HG02943 (cell line): ENCODE data around the gene FARP1.
"Not testable (repeated sequence)": the region's sequence is repeated elsewhere in the genome, so short reads cannot be mapped to it uniquely, and the experiment has no call there.

ENCODE experiments used
- ATAC-seq: cut with Tn5 transposase; IDR thresholded peaks from one replicate; pipeline ENCODE4 v1.9.1; 2021; ENCODE audit warnings: mild to moderate bottlenecking, low read depth, moderate library complexity; ENCODE audit not compliant: unreplicated experiment

FARP1 gene

DNA sequence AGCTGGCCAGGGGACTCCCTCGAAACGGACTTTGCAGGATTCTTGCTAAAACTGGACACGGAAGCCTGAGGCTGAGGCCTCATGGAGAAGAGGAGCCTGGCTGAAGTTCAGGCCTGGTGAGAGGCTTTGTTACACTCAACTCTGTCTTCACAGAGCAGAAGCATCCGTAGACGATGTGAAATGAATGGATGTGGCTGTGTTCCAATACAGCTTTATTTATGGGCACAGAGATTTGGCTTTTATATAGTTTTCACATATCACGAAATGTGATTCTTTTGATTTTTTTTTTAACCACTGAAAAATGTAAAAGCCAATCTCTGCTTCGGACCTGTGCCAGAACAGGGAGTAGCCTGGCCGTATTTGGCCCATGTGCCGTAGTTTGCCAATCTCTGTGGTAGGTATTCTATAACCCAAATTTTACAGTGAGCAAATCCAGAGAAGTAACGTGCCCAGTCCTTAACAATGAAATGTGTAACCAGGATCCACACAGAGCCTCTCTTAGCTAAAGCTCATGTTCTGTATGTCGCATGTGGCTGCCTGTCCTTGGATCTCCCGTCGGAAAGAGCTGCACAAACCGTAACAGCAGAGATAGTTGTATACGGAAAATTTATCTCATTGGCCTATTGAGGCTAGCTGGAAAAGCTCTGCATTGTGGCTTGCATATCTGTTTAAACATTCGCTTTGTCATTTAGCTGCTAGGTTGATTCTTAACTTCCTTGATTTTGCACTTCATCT lies 205.7 kb downstream of the FARP1 start:
- ATAC-seq, result no peak

DNA sequence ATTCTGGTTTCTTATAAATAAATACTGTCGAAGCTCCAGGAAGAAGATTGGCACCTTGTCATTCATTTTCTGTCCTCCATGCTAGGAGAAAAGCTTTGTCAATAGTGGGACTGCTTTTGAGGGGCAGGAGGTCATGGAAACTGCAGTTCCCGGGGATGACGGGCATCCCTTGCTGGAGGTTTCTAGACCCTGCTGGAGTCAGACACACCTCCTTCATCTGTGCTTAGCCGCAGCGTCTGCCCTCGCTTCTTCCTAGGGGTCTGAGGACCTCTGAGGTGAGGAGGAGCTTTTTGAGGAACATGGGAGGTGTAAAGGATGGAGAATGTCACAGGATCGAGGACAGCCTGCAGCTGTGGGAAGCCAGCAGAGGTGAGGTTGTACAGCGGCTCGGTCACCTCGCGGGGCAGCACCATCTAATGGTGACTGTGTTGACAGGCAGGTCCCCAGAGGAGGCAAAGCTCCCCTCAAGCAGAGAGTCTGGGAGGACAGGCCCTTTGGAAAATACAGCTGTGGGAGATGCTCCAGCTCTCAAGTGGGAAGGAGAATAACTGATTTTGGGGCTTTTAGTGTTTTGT lies 206.9 kb downstream of the FARP1 start:
- no peak for ATAC-seq

DNA sequence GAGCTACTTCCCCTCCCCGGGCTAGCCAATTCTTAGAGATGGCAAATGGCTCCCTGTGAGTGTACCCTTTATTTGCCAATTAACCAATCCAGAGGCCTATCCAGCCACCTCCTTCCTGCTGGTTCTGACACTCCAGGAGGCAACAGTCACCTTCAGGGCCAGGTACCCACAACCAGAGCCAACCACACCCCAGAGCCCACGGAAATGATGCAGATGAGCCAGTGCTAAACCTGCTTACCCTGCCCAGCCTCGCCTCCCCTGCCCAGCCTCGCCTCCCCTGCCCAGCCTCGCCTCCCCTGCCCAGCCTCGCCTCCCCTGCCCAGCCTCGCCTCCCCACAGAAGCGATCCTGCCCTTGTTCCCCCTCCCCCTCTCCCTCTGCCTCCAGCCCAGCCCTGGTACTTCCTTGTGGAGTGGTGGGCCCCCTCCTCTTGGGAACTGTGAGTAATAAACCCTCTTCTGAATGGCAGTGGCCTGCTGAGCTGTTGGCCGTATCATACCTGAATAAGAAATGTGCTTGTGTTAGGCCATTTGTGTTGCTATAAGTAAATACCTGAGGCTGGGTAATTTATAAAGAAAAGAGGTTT lies 207.9 kb downstream of the FARP1 start:
- no peak for ATAC-seq

DNA sequence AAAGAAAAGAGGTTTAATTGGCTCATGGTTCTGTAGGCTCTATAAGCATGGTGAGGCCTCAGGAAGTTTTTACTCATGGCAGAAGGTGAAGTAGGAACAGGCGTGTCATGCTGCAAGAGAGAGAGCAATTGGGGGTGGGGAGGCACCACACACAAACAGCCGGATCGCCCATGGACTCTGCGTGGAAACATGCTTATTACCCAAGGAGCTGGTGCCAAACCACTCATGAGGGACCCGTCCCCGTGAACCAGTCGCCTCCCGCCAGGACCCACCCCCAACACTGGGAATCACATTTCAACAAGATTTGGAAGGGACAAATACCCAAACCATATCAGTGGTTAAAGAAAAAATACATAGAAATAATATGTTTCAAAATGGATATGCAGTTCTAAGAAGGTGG lies 208.7 kb downstream of the FARP1 start:
- ATAC-seq, result no peak

DNA sequence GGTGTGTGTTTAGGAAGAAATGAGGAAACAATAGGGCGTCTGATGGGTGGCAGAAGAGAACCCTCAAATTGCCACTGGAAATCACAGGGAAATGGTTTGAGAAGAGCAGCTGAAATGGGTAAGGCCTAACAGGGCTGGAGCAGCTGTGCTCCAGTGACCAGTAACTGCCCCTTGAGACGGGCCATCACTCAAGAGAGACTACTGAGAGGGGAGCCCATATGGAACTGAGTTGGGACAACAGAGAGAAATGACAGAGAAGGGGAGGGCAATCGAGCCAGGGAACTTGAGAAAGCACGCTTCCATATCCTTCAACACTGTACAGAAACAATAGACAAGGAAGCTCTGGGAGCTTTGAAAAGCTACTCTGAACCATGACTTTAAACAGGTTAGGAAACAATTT lies 209.3 kb downstream of the FARP1 start:
- ATAC-seq, result no peak

DNA sequence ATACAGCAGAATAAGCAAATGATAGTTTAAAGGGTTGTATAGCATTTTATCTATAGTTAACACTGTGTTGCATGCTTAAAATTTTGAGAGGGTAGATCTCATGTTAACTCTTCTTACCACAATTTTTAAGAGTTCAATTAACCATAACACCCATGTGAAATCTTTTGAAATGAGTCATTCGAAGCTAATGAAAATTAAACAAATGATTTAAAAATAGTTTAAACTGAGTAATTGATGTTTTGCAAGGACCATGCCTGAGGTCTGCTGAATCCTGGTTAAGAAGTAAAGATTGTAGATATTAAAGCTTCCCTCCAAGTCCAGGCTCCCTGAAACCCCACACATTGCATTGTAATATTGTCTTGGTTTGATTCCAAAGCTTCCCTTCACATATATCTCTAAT lies 210.9 kb downstream of the FARP1 start:
- no peak for ATAC-seq

DNA sequence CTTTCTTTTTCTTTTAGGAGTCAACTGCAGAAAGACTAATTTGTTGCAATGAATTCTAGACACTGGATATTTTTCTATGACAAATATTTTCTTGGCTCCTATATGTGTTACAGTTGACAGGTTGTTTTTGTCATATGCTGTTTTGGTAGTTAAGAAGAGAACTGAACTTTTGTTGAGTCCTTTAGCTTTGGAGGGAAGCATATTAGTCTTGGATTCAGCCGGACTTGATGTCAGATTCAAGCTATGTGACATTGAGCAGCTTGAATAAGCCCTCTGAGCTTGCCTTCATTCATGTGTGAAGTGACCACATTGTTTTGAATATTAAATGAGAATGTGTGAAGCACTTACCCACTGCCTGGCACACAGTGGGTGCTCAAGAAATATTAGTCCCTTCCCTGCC lies 216.0 kb downstream of the FARP1 start:
- ATAC-seq, result no peak

DNA sequence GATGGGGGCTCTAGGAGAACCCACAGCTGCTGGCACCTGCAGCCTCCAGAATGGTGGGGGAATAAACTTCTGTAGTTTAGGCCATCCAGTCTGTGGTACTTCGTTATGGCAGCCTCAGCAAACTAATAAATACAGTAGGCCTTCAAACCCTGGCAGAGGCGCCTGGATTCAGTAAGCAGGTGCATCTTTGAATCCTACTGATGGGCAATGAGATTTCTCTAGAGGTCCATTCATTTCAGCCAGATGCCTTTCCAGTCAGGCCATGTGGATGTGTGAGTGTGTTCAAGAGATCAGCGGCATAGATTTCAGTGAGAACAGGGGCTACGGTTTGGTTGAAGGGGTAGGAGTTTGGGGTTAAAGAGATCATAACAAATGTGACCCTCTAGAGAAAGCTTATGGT lies 217.7 kb downstream of the FARP1 start:
- ATAC-seq, result no peak

DNA sequence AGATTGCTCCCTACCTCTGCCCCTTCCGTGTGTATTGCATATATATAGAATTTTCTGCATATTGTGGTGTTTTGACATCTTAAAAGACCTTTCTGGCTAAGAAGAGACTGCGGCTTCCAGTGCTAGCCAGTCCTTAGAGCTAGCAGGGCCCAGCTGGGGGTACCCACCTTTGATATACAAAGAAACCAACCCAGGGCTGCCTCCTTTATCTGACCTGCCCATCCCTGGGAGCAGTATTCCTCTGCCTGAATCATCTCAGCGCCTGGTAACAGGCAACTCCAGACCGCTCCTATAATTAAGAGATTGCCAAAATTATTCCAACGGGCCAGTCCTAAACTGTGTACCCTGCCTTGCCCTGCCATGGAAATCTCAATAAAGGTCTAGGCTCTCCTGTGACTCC lies 220.4 kb downstream of the FARP1 start:
- ATAC-seq, result no peak

DNA sequence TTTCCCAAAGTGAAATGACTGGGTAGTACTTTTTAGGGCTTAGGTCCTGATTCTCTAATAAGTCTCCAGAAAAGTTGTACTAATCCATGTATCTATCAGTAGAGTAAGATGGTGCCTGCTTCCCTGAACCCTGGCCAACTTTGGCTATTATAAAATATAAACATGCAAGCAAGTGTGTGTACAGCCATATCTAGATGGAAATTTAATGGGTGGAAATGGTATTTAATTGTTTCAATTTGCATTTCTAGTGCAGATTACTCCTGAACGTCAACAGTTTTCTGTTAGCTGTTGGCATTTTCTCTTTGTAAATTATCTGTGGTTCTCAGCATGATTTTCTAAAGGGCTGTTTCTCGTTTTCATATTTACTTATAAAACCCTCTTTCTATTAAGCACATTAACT lies 221.3 kb downstream of the FARP1 start:
- ATAC-seq, result no peak

DNA sequence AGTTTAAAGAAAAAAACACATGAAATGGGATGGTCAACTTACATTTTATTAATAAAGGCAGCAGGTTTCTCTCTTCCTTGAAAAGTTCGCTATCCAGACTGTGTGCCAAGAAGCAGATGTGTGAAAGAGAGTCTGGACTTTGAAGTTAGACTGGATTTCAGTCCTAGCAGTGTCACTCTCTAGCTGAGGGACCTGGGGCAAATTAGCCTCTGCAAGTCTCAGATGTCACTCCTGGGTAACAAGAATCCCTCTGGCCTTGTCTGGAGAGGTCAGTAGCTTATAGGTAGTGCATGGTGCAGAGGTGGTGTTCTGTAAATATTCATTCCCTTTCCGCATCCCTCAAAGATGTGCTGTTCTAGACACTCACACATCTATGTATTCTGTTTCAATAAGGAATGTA lies 221.8 kb downstream of the FARP1 start:
- no peak for ATAC-seq

DNA sequence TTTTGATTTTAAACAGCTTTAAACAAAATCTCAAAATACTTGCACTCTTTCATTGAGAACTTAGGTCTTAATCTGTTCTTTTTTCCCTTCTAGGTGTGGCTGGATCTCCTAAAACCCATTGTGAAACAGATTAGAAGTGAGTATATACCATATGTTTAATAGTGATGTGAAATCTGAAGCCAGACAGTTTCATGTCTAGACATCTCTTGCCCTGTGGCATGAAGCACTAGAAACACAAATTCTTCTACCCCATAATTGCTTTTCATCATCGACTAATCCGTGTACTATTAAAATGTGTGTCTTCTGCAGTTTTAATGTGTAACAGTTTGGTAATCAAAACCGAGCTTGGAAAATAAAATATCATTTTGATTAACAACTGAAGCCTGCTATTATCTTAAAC lies 222.4 kb downstream of the FARP1 start:
- ATAC-seq, result no peak

DNA sequence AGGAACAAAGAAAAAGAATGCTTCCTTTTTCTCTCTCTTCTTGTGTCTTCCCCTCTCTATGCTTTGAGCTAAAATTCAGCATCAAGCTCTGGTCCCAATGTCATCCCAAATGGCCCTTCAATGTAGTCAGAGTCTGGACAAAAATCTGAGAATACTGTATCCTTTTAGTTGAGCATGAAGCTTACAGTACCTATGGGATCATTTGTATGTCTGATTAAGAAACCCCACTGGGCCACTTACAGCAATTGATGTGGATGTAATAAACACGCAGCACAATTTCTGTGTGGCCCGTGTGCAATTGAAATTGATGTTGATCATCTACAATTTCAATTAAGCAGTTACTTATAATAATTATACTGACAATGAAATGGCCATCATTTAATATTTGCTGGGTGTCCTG lies 223.1 kb downstream of the FARP1 start:
- no peak for ATAC-seq

DNA sequence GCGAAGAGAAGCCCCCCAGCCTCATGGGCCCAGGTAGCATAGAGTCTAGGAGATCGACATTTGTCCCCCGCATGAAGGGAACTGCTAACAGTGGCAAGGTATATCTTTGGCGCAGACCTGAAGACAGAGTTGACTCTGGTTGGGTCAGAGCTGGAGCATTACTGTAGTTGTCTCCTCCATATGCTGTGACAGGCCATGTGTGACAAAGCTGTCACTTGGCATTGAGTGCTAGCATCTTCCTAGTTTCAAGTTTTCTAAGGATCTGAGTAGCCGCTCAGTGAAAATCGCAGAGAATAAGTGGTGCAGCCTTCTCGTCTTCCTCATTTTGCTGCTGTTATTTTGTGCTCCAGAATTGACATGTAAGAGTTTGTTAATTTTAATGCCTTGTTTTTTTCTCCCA lies 223.5 kb downstream of the FARP1 start:
- no peak for ATAC-seq

DNA sequence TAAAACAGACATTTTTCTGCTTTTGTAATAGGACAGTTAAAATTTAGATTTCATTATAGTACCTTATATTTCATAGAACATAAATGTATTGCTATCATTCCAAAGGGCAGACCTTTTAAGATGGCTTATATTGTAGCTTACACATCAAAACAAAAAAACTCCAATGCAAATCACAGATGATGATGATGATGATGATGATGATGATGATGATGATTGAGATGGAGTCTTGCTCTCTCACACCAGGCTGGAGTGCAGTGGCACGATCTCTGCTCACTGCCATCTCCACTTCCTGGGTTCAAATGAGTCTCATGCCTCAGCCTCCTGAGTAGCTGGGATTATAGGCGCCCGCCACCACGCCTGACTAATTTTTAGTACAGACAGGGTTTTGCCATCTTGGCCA lies 224.1 kb downstream of the FARP1 start:
- ATAC-seq, result no peak

DNA sequence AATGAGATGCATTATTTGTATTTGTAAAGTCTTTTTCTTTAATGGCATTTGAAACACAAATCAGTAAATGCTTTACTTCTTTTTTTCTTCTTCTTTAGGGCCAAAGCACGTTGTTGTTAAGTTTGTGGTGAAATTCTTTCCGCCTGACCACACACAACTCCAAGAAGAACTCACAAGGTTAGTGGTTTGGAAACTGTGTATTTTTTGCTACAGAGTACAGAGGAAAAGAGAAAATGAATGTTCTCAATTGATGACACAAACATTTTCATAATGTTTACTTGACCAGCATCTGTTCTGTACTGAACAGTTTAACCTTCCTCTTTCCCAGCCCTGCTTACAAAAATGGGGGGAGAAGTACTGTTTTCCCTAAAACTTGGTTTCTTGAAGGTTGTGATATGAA lies 225.1 kb downstream of the FARP1 start:
- ATAC-seq, result no peak

DNA sequence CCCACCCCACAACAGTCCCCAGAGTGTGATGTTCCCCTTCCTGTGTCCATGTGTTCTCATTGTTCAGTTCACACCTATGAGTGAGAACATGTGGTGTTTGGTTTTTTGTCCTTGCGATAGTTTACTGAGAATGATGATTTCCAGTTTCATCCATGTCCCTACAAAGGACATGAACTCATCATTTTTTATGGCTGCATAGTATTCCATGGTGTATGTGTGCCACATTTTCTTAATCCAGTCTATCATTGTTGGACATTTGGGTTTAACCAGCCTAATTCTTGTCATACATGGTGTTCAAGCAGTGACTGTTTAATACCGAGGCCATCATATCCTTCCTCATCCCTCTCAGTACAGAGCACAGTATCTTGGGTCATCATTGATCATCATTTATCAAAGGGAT lies 226.6 kb downstream of the FARP1 start:
- not testable (repeated sequence) for ATAC-seq

DNA sequence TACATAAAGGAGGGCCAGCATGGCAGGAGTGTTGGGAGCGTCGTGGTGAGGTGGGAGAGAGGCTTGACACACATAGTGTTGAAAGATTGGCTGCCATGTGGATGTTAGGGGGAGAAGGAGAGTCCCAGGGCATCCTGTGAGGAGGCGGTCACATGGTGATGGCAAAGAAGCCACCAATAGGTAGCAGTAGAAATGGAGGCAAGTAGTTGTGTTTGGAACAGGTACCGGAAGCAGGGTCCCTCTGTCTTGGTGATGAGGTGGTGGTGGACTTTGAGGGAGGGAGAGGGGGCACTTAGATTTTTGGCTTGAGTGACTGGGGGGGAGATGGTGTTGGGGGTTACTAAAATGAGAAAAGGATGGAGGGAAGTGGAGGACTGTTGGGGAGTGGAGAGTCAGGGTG lies 227.4 kb downstream of the FARP1 start:
- no peak for ATAC-seq

DNA sequence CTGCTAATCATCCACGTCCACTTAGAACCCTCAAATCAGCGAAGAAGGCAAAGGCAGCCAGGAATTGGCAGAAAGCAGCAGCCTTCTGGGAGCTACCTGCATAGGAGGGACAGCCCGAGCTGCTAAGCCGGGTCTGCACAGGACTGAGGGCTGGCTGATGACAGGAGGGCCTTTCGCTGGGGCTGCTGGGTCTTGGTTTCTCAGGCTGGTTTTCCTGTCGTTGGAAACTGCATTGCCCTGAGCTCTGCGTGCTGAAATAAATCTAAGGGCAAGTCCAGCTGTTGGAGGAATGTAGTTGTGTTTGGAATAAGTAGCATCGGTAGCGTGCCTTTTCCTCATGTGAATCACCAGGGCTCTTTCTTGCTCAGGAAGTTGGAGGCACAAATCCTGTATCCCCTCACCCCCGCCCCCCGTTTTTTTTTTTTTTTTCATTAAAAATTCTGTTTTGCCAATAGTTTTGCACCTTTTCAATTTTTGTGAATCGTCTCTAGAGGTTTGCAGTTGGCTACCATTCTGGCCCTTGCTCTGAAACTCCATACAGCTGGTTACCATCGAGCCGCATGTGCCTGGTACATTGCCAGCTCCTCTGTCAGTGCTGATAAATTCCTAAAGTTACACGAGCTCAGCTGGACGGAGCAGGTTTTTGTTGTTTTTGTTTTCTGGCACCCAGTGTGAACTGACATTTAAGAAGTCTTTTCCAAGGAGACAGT lies 228.1 kb downstream of the FARP1 start:
- no peak for ATAC-seq

DNA sequence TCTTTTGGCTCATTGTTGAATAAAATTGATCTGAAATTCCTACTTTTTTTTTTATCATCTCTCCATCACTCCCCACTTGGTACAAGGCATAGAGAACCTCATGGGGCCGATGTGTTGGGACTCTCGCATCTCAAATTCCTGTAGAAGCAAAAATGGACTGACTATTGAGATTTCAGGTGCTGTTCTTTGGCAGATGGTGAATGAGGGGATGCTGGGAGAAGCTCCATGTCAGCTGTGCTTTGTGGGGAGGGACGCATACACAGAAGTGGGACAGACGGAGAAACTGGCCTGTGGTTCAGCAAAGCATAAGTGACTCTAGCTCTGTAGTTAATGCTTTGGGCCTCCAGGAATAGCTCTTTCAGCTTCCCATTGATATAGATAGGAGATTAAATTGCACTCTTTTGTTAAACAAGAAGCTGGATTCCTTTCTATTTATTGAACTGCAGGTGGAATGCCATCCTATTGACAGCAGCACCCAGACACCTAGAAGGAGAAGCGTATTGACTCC lies 228.7 kb downstream of the FARP1 start:
- no peak for ATAC-seq

DNA sequence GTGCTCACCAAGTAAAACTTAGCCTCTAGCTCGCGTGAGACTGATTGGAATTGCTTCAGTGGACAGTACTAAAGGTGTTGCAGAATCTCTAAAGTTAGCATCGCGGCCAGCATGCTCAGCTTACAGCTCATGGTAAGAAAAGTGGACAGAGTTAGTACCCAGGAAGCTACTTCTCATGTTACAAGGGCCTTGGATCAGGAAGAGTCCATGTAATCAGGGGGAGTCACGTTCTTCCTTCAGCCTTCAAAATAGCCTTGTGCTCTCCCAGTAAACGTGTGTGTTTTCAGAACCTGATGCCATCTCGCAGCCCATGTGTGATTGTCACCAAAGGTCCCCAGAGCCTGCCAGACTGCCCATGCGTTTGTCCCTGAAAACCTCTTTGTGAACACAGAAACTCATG lies 230.0 kb downstream of the FARP1 start:
- ATAC-seq, result no peak
